CD14-positive monocyte (primary cell): ENCODE measurements around the gene SPINK7. TPM values are rescaled to one million over a fixed set of nuclear protein-coding genes. Genes with fewer than 3 reads are reported as not detected.

ENCODE experiments used
- DNase-seq, 3 donors: peaks; one replicate each; pipeline ENCODE4 v3.0.0-alpha.2; 2011 to 2022
- H2AFZ ChIP-seq: 2 replicates; pipeline ENCODE4 v1.6.0; 2012; ENCODE audit warnings: mild to moderate bottlenecking, low read depth, low read length, inconsistent platforms; ENCODE audit not compliant: insufficient read depth, poor library complexity, severe bottlenecking
- H3K27ac ChIP-seq, 2 donors: 1 replicate in 1 of 2; 2 replicates in 1 of 2; pipeline ENCODE4 v1.5.1; 2012 to 2013; ENCODE audit warnings: low read length in 2 of 2, control low read depth in 1 of 2, inconsistent platforms in 1 of 2, low read depth in 1 of 2, mild to moderate bottlenecking in 1 of 2
- H3K27me3 ChIP-seq, 2 donors: one replicate each; pipeline versions ENCODE4 v1.6.0 to v1.6.1; 2011 to 2013; ENCODE audit warnings: low read length in 2 of 2; ENCODE audit not compliant: control insufficient read depth in 2 of 2, insufficient read depth in 2 of 2
- H3K36me3 ChIP-seq, 2 donors: replicated peaks in 1 of 2; 1 replicate in 1 of 2; 2 replicates in 1 of 2; pipeline versions ENCODE4 v1.5.1 to v1.6.1; 2012 to 2013; ENCODE audit warnings: low read length in 2 of 2, control low read depth in 1 of 2, inconsistent platforms in 1 of 2, mild to moderate bottlenecking in 1 of 2; ENCODE audit not compliant: insufficient read depth in 2 of 2, control insufficient read depth in 1 of 2
- H3K4me1 ChIP-seq, 2 donors: 1 replicate in 1 of 2; 2 replicates in 1 of 2; pipeline versions ENCODE4 v1.5.1 to v1.6.1; 2012 to 2013; ENCODE audit warnings: low read length in 2 of 2, control low read depth in 1 of 2, inconsistent platforms in 1 of 2, mild to moderate bottlenecking in 1 of 2, moderate library complexity in 1 of 2; ENCODE audit not compliant: insufficient read depth in 2 of 2, control insufficient read depth in 1 of 2
- H3K4me2 ChIP-seq: replicated peaks from 2 replicates; pipeline ENCODE3; 2012; ENCODE audit warnings: low read length, moderate library complexity, mild to moderate bottlenecking; ENCODE audit not compliant: poor library complexity, severe bottlenecking; ENCODE audit errors: extremely low read depth
- H3K4me3 ChIP-seq, 3 experiments: fragments of 200-600 bp in 1 of 3; sonication (generic) in 1 of 3; replicated peaks in 1 of 3; 1 replicate in 2 of 3; 2 replicates in 1 of 3; pipeline ENCODE4 v1.5.1; 2011 to 2013; ENCODE audit warnings: low read length in 3 of 3, mild to moderate bottlenecking in 3 of 3, control low read depth in 2 of 3, low read depth in 2 of 3, inconsistent platforms in 1 of 3, moderate library complexity in 1 of 3
- H3K79me2 ChIP-seq: 2 replicates; pipeline ENCODE4 v1.6.0; 2012; ENCODE audit warnings: mild to moderate bottlenecking, control low read depth, inconsistent platforms, low read length, moderate library complexity; ENCODE audit not compliant: insufficient read depth
- H3K9ac ChIP-seq: 2 replicates; pipeline ENCODE4 v1.6.0; 2017; ENCODE audit warnings: low read length, mild to moderate bottlenecking; ENCODE audit not compliant: insufficient read depth, poor library complexity, severe bottlenecking
- H3K9me3 ChIP-seq, 2 donors: replicated peaks in 1 of 2; 1 replicate in 1 of 2; 2 replicates in 1 of 2; pipeline versions ENCODE4 v1.5.1 to v1.6.1; 2012 to 2013; ENCODE audit warnings: low read length in 2 of 2, control low read depth in 1 of 2; ENCODE audit not compliant: control insufficient read depth in 1 of 2, insufficient read depth in 1 of 2
- H4K20me1 ChIP-seq: 2 replicates; pipeline ENCODE4 v1.6.0; 2012; ENCODE audit warnings: mild to moderate bottlenecking, low read length, control low read depth, moderate library complexity; ENCODE audit not compliant: insufficient read depth
- H3K27ac Mint-ChIP-seq, 7 donors: one replicate each; pipeline ENCODE4 v1.8.0; 2020; ENCODE audit warnings: mild to moderate bottlenecking in 7 of 7, mixed read lengths in 7 of 7, moderate library complexity in 6 of 7, inconsistent platforms in 2 of 7
- H3K27me3 Mint-ChIP-seq, 3 donors: one replicate each; pipeline ENCODE4 v1.8.0; 2021 to 2022; ENCODE audit warnings: low read depth in 3 of 3, mild to moderate bottlenecking in 3 of 3, mixed read lengths in 3 of 3, moderate library complexity in 3 of 3, inconsistent platforms in 1 of 3
- H3K36me3 Mint-ChIP-seq, 2 donors: one replicate each; pipeline ENCODE4 v1.8.0; 2020; ENCODE audit warnings: mixed read lengths in 2 of 2, inconsistent platforms in 1 of 2, mild to moderate bottlenecking in 1 of 2
- H3K4me1 Mint-ChIP-seq: one replicate; pipeline ENCODE4 v1.8.0; 2020; ENCODE audit warnings: mild to moderate bottlenecking, mixed read lengths
- H3K4me3 Mint-ChIP-seq, 2 donors: one replicate each; pipeline ENCODE4 v1.8.0; 2020; ENCODE audit warnings: mild to moderate bottlenecking in 2 of 2, mixed read lengths in 2 of 2, moderate library complexity in 1 of 2
- H3K9me3 Mint-ChIP-seq, 7 donors: one replicate each; pipeline ENCODE4 v1.8.0; 2020 to 2022; ENCODE audit warnings: mixed read lengths in 7 of 7, mild to moderate bottlenecking in 6 of 7, moderate library complexity in 6 of 7, inconsistent platforms in 2 of 7
- WGBS: methylation state at CpG from one replicate; pipeline ENCODE4 v1.1.5; 2013; ENCODE audit warnings: missing lambda C conversion rate; ENCODE audit not compliant: insufficient coverage; 5-methylcytosine and 5-hydroxymethylcytosine counted together
- intact Hi-C, 2 donors: fragments of 100-400 bp; cut with micrococcal nuclease; formaldehyde crosslinking; loops; one replicate each; pipeline versions ENCODE4 v1.15.0 to v1.15.1; 2023
- polyA plus RNA-seq, 3 donors: library from polyadenylated mRNA; depleted of rRNA in 1 of 3; unstranded in 2 of 3; stranded (reverse) in 1 of 3; fragments of 300-500 nt in 2 of 3; fragments of >200 nt in 1 of 3; fragmentation: Illumina TruSeq in 2 of 3; gene quantifications; 1 replicate in 2 of 3; 2 replicates in 1 of 3; pipeline ENCODE4 v1.2.3, GENCODE V29; 2012 to 2021
- TF ChIP-seq, protein P1 (sequence below): fragments of 200-600 bp; IDR thresholded peaks from one replicate; pipeline ENCODE4 v1.8.0; 2022; ENCODE audit warnings: antibody characterized with exemption, mild to moderate bottlenecking

SPINK7 gene
- polyA plus RNA-seq, 3 donors = not detected

DNA sequence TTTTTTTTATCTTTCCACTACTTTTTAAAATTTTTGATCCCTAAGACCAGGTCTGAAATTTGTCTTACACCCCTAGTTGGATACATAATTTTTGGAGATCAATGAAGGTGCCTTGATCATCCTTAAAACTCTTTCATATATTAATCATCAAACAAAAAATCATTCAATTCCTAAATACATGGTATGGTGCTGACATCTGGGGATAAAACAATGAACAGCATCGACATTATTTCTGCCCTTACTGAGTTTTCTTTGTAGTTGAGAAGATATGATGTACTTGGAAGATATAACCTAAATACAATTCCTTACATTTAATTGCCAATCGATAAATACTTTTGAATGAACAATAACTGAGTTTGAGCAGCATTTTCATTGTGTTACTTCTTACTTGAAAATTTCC is 41.4 kb downstream of the SPINK7 start:
- Histone ChIP-seq H3K9ac (no peak overlapping the region), H3K79me2 (no peaks in the 10 kb centered on the region), H2AFZ (no peak overlapping the region), H3K9me3 (peaks cover 0 to 3% of the 10 kb centered on the region in 2 donors), H3K27me3 (no peaks in the 10 kb centered on the region), H3K36me3 (no peaks in the 10 kb centered on the region), H3K27ac (no peak overlapping the region), H3K4me2 (no peak overlapping the region), H3K4me3 (no peak overlapping the region), H4K20me1 (no peaks in the 10 kb centered on the region), H3K4me1 (no peaks in the 10 kb centered on the region)
- Mint-ChIP-seq H3K4me3 (no peak overlapping the region), H3K9me3 (peaks cover 0 to 6% (median 3%) of the 10 kb centered on the region in 7 donors), H3K27ac (no peak overlapping the region), H3K36me3 (no peaks in the 10 kb centered on the region), H3K4me1 (no peaks in the 10 kb centered on the region), H3K27me3 (peaks cover 0 to 2% (median 2%) of the 10 kb centered on the region in 3 donors)
- intact Hi-C loops = no loop called here
- TF ChIP-seq, protein P1, sequence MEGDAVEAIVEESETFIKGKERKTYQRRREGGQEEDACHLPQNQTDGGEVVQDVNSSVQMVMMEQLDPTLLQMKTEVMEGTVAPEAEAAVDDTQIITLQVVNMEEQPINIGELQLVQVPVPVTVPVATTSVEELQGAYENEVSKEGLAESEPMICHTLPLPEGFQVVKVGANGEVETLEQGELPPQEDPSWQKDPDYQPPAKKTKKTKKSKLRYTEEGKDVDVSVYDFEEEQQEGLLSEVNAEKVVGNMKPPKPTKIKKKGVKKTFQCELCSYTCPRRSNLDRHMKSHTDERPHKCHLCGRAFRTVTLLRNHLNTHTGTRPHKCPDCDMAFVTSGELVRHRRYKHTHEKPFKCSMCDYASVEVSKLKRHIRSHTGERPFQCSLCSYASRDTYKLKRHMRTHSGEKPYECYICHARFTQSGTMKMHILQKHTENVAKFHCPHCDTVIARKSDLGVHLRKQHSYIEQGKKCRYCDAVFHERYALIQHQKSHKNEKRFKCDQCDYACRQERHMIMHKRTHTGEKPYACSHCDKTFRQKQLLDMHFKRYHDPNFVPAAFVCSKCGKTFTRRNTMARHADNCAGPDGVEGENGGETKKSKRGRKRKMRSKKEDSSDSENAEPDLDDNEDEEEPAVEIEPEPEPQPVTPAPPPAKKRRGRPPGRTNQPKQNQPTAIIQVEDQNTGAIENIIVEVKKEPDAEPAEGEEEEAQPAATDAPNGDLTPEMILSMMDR = no peak
- no peak for DNase-seq
- WGBS = no CpG with 5 or more reads among the region's 2 CpGs

DNA sequence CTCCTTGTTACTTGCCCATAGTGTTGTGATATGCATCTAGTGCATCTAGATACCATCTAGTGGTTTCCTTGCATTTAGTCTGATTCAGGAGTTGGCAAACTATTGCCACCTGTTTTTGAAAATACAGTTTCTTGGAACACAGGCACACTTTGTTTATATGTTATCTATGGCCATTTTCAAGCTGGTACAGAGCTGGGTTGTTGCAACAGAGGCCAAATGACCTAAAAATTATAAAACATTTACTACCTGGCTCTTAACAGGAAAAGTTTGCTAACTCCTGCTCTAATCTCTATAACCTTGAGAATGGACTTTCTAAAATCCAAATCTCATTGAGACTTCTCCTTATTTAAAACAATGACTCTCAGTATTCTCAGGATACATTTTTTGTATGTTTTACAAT is 52.1 kb downstream of the SPINK7 start:
- H3K36me3 ChIP-seq = no peaks in the 10 kb centered on the region
- no peak overlapping the region for H2AFZ ChIP-seq
- no peaks in the 10 kb centered on the region for H3K79me2 ChIP-seq
- H3K4me3 Mint-ChIP-seq = no peak overlapping the region
- intact Hi-C loops = no loop called here
- H3K27ac ChIP-seq = no peak overlapping the region
- H3K4me1 Mint-ChIP-seq = no peaks in the 10 kb centered on the region
- no peaks in the 10 kb centered on the region for H3K27me3 ChIP-seq
- H3K4me1 ChIP-seq = no peaks in the 10 kb centered on the region
- no peak overlapping the region for H3K4me3 ChIP-seq
- H4K20me1 ChIP-seq = no peaks in the 10 kb centered on the region
- no peak overlapping the region for H3K4me2 ChIP-seq
- H3K27me3 Mint-ChIP-seq = peaks cover 0 to 1% (median 0%) of the 10 kb centered on the region in 3 donors
- peaks cover 0 to 7% (median 1%) of the 10 kb centered on the region in 7 donors for H3K9me3 Mint-ChIP-seq
- no peak for DNase-seq
- H3K27ac Mint-ChIP-seq = no peak overlapping the region
- peaks cover 0 to 6% of the 10 kb centered on the region in 2 donors for H3K9me3 ChIP-seq
- no peak overlapping the region for H3K9ac ChIP-seq
- TF ChIP-seq, protein P1 = no peak
- no peaks in the 10 kb centered on the region for H3K36me3 Mint-ChIP-seq

Other genes starting within 250 kb of the SPINK7 start
- gene SPINK5, start 248.4 kb upstream of the SPINK7 start, polyA plus RNA-seq = not detected
- not detected for gene SPINK14, start 143.9 kb upstream of the SPINK7 start, polyA plus RNA-seq
- gene SPINK6, start 109.4 kb upstream of the SPINK7 start, polyA plus RNA-seq = not detected
- not detected for gene MARCOL, start 73.9 kb upstream of the SPINK7 start, polyA plus RNA-seq
- gene SPINK13, start 43.6 kb upstream of the SPINK7 start, polyA plus RNA-seq = not detected
- not detected for gene SPINK9, start 23.1 kb downstream of the SPINK7 start, polyA plus RNA-seq
- gene FBXO38, start 71.5 kb downstream of the SPINK7 start, polyA plus RNA-seq = 10 to 100 TPM in 2 of 3 donors, 1 to 10 TPM in 1; 6.8 to 22.1 (median 14.8) TPM